ENCODE data around the gene ZDHHC17. TPM values are rescaled to one million over a fixed set of nuclear protein-coding genes. Genes with fewer than 3 reads are reported as not detected.

The ZDHHC17 gene
- total RNA-seq, 6 experiments from 2014 or later, result 7.7 to 12.2 (median 9.5) TPM

GRCh38 chr12:76785407-76785806 is 21.5 kb downstream of the ZDHHC17 start:
- no peaks in the 10 kb centered on the region for H3K9me3 ChIP-seq
- H3K27me3 ChIP-seq, result no peaks in the 10 kb centered on the region
- no peak overlapping the region for H3K4me3 ChIP-seq
- no peak for ATAC-seq
- WGBS (ENCODE audit: insufficient coverage, low coverage, low lambda C conversion rate, missing lambda C conversion rate), result 78% methylated on average over 1 of the region's 1 CpG
- no peak for DNase-seq
- no peaks in the 10 kb centered on the region for H3K36me3 ChIP-seq
- no peaks in the 10 kb centered on the region for H3K4me1 ChIP-seq
- no peak for TF ChIP-seq CTCF (IDR thresholded peaks at IDR 0.05)
- no peak for TF ChIP-seq POLR2A (IDR thresholded peaks at IDR 0.05)
- H3K27ac ChIP-seq, result no peak overlapping the region
- intact Hi-C loops (cut with DNase I), result loop anchor here in 1 of 2 donors (10.0 kb wide), 1 partner anchor 161 kb away; no protein-coding TSS in a partner anchor

- WGBS (ENCODE audit: insufficient coverage, low coverage, low lambda C conversion rate, missing lambda C conversion rate), result 66% methylated on average over 3 of the region's 3 CpGs
- no peak for TF ChIP-seq CTCF (IDR thresholded peaks at IDR 0.05)
- TF ChIP-seq POLR2A (IDR thresholded peaks at IDR 0.05), result no peak
- Histone ChIP-seq H3K4me1 (no peaks in the 10 kb centered on the region), H3K36me3 (no peaks in the 10 kb centered on the region), H3K27ac (no peak overlapping the region), H3K4me3 (no peak overlapping the region), H3K27me3 (no peaks in the 10 kb centered on the region), H3K9me3 (no peaks in the 10 kb centered on the region)
- DNase-seq (no peak), ATAC-seq (no peak)
- intact Hi-C loops (cut with DNase I), result loop anchor here in 1 of 2 donors (10.0 kb wide), 1 partner anchor 162 kb away; no protein-coding TSS in a partner anchor
Observed at GRCh38 chr12:76786986-76787385, 23.1 kb downstream of the ZDHHC17 start.

GRCh38 chr12:76787689-76788088 is 23.8 kb downstream of the ZDHHC17 start:
- WGBS (ENCODE audit: insufficient coverage, low coverage, low lambda C conversion rate, missing lambda C conversion rate), result 75% methylated on average over 1 of the region's 2 CpGs
- Histone ChIP-seq H3K9me3 (no peaks in the 10 kb centered on the region), H3K4me1 (peaks cover 0 to 6% (median 2%) of the 10 kb centered on the region in 4 donors), H3K27ac (no peak overlapping the region), H3K27me3 (no peaks in the 10 kb centered on the region), H3K36me3 (no peaks in the 10 kb centered on the region), H3K4me3 (no peak overlapping the region)
- intact Hi-C loops (cut with DNase I), result loop anchor here in 1 of 2 donors (10.0 kb wide), 1 partner anchor 163 kb away; no protein-coding TSS in a partner anchor
- TF ChIP-seq CTCF (IDR thresholded peaks at IDR 0.05), result no peak
- no peak for TF ChIP-seq POLR2A (IDR thresholded peaks at IDR 0.05)
- DNase-seq (no peak), ATAC-seq (no peak)

GRCh38 chr12:76789335-76790050 is 25.6 kb downstream of the ZDHHC17 start:
- Histone ChIP-seq H3K9me3 (no peaks in the 10 kb centered on the region), H3K36me3 (no peaks in the 10 kb centered on the region), H3K27me3 (no peaks in the 10 kb centered on the region), H3K4me3 (no peak overlapping the region), H3K27ac (no peak overlapping the region), H3K4me1 (peaks cover 0 to 9% (median 4%) of the 10 kb centered on the region in 4 donors)
- ATAC-seq (no peak), DNase-seq (no peak)
- 61% methylated on average over 3 of the region's 3 CpGs for WGBS (ENCODE audit: insufficient coverage, low coverage, low lambda C conversion rate, missing lambda C conversion rate)
- intact Hi-C loops (cut with DNase I), result loop anchor here in 1 of 2 donors (10.0 kb wide), 1 partner anchor 165 kb away; no protein-coding TSS in a partner anchor
- TF ChIP-seq CTCF (IDR thresholded peaks at IDR 0.05), result no peak
- TF ChIP-seq POLR2A (IDR thresholded peaks at IDR 0.05), result no peak
